ENCODE results near the gene ARHGAP24.

GRCh38 chr4:85736571-85736970 is 261.6 kb downstream of the ARHGAP24 start:
- TF ChIP-seq POLR2A (IDR thresholded peaks at IDR 0.05): no peak
- TF ChIP-seq CTCF (IDR thresholded peaks at IDR 0.05): no peak
- TF ChIP-seq EP300 (IDR thresholded peaks at IDR 0.05): no peak
